ENCODE measurements around the gene PTMA. TPM values are rescaled to one million over a fixed set of nuclear protein-coding genes. Genes with fewer than 3 reads are reported as not detected.

The PTMA gene
- total and polyA plus RNA-seq, 2 of the 4 experiments (the other 2 are of a cell fraction) = 380 to 742 TPM

DNA sequence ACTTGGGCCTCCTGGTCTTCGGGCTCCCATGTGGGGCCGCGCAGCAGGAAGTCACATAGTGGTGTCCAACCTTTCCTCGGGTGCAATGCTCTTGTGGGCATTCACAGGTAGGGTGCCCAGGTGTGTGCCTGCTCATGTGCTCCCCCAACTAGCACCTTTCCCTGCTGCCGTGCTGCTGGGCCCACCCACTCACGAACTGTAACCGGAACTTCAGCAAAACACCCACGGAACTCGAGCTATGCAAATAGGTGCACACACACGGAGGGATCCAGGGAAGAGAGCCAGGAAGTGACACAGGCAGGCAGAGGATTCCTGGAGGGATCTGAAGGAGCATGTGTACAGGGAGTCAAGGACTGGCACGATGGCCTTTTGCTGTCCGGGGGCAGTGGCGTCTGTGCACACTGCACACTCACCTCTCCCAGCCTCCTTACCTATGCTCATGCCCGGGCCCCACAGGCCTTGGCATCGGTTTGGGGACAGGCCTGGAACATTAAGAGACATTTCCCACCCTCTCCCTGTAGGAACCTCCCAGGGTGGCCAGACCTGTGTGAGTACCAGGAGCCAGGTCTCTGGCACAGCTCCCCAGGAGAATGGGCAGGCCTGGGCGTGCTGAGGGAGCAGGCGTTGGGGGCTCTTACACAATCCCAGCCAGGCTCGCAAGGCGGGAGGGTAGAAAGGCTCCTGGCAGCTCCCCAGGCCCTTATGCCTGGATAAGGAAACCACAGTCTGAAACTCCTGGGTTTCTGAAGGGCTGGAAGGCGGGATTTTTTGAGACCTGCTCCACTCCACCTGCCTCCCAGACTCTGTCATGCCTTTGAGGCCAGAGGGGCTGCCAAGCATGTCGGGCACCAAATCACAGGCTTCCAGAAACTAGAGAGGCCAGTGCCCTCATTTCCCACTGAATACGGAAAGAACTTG lies 6.6 kb upstream of the PTMA start:
- DNase-seq (peak; percentile 57), ATAC-seq (ENCODE audit: low read depth) (no peak)
- H2BK15ac ChIP-seq (ENCODE audit: low read depth, low read length) = no peak overlapping the region
- no peaks in the 10 kb centered on the region for H3K36me3 ChIP-seq (ENCODE audit: control insufficient read depth, insufficient read depth, low read length)
- H3K4me1 ChIP-seq (ENCODE audit: control insufficient read depth, insufficient read depth, low read length) = peaks cover 7% of the 10 kb centered on the region
- H3K14ac ChIP-seq (replicated peaks; ENCODE audit: low read depth, low read length) = no peak overlapping the region
- peak overlapping the region in 1 of 2 experiments; percentile 72; a peak in 2 of 4 replicates for H4K8ac ChIP-seq (ENCODE audit: low read depth in 2 of 2, low read length in 2 of 2)
- H3K9me3 ChIP-seq (ENCODE audit: control insufficient read depth, insufficient read depth, low read length) = no peaks in the 10 kb centered on the region
- no peak overlapping the region for H3K9ac ChIP-seq (ENCODE audit: low read depth, low read length)
- ChIA-PET POLR2A (ENCODE audit: unreplicated experiment) (no interaction called here), CTCF (no interaction called here)
- peak overlapping the region; percentile 56 for H2BK5ac ChIP-seq (ENCODE audit: low read depth, low read length, poor library complexity, severe bottlenecking)
- no TSS peak for BruUV-seq (replicated peaks)
- H2AK5ac ChIP-seq (ENCODE audit: low read depth, low read length) = peak overlapping the region; percentile 13
- intact Hi-C loops (cut with micrococcal nuclease) (no loop called here), in situ Hi-C loops (cut with MboI; ENCODE audit: low sequenced_read_pairs) (no loop called here), dilution Hi-C loops (cut with HindIII; ENCODE audit: low sequenced_read_pairs, unreplicated experiment) (no loop called here)
- H3K27ac ChIP-seq (ENCODE audit: insufficient read depth, low read length) = no peak overlapping the region
- H2BK120ac ChIP-seq (ENCODE audit: low read depth, low read length) = 0 out of 2 replicates have a peak overlapping the region, but pooled peaks have one; percentile 15
- H3K56ac ChIP-seq (ENCODE audit: extremely low read depth, insufficient read depth, low read length) = no peak overlapping the region
- no peak overlapping the region for H3K23ac ChIP-seq (ENCODE audit: low read depth, low read length)
- H3K27me3 ChIP-seq (ENCODE audit: control insufficient read depth, insufficient read depth, low read length) = no peaks in the 10 kb centered on the region
- peaks cover 6 to 15% of the 10 kb centered on the region in 2 experiments for H3K79me1 ChIP-seq (ENCODE audit: low read depth in 1 of 2, low read length in 2 of 2)
- 0 out of 2 replicates have a peak overlapping the region, but pooled peaks have one; percentile 18 for H4K5ac ChIP-seq (ENCODE audit: low read depth, low read length)
- 72% methylated on average over 8 of the region's 22 CpGs; no CpG with 5 or more reads in 1 of the 2 experiments for WGBS, 2 experiments (ENCODE audit: extremely low coverage in 2 of 2, insufficient read length in 1 of 2)
- peak overlapping the region; percentile 19; the same call in 1 of the 2 replicates for H3K4ac ChIP-seq (ENCODE audit: low read depth, low read length)
- peak overlapping the region; percentile 0; the same call in 1 of the 2 replicates for H3K18ac ChIP-seq (ENCODE audit: low read depth, low read length)
- no peaks in the 10 kb centered on the region for H4K20me1 ChIP-seq (ENCODE audit: insufficient read depth, low read length)
- H3K9me1 ChIP-seq (ENCODE audit: insufficient read depth, low read length) = peaks cover 5% of the 10 kb centered on the region
- peak overlapping the region; percentile 81 for H2AFZ ChIP-seq (replicated peaks; ENCODE audit: low read length, poor library complexity)
- H4K91ac ChIP-seq (ENCODE audit: insufficient read depth, low read depth, low read length) = no peak overlapping the region
- TF ChIP-seq ELK1 (IDR thresholded peaks at IDR 0.05; ENCODE audit: borderline replicate concordance, low read depth, low read length) (no peak), MXI1 (IDR thresholded peaks at IDR 0.05; ENCODE audit: borderline replicate concordance, low read depth, low read length) (no peak), MAZ (IDR thresholded peaks at IDR 0.05; ENCODE audit: borderline replicate concordance, low read depth, low read length) (no peak), RAD21 (IDR thresholded peaks at IDR 0.05; ENCODE audit: low read length) (no peak), CTCF (conservative IDR thresholded peaks at IDR 0.05; ENCODE audit: low read depth, low read length) (no peak), SMC3 (IDR thresholded peaks at IDR 0.05; ENCODE audit: low read depth, low read length) (no peak), CEBPB (IDR thresholded peaks at IDR 0.05; ENCODE audit: low read depth, low read length) (peak; percentile 77)
- H2BK20ac ChIP-seq (ENCODE audit: low read depth, low read length) = 0 out of 2 replicates have a peak overlapping the region, but pooled peaks have one; percentile 61
- H2AK9ac ChIP-seq (replicated peaks; ENCODE audit: low read depth, low read length, poor library complexity) = peak overlapping the region; percentile 87
- H3K4me2 ChIP-seq (ENCODE audit: low read depth, low read length) = no peak overlapping the region
- no peak overlapping the region for H3K4me3 ChIP-seq (ENCODE audit: insufficient read depth, low read depth, low read length)

Measured in IMR-90 (cell line).